Activated CD4-positive, alpha-beta T cell treated with anti-CD3 and anti-CD28 coated beads, Interleukin-2, Interleukin-4, amounts not matched to agents 100 ng/mL and 50 ng/mL, durations not matched to agents 16 hours and 8 hours (primary cell): Measurements from ENCODE around the gene CXCR2.
"Not testable (repeated sequence)": the region's sequence is repeated elsewhere in the genome, so short reads cannot be mapped to it uniquely, and the experiment has no call there.

Source experiments
- DNase-seq: peaks from one replicate; pipeline ENCODE4 v3.0.0-alpha.2; 2020; ENCODE audit warnings: low spot score

Gene CXCR2

DNA sequence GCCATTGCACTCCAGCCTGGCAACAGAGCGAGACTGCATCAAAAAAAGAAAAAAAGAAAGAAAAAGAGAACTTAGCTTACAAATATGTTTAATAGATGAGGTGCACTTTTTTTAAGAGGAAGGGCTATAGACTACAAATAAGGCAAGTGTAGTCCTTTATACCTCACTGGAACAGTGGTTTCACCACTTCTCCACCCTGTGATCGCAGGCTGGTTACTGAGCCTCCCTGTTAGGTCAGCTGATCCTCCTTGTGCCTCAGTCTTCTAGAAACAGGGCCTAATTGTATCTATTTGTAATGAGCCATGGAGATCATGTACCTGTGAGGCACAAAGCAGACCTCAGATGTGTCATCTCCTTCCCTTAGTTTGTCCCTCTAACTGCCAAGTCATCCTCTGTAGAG, 4.5 kb downstream of the CXCR2 start:
- no peak for DNase-seq

DNA sequence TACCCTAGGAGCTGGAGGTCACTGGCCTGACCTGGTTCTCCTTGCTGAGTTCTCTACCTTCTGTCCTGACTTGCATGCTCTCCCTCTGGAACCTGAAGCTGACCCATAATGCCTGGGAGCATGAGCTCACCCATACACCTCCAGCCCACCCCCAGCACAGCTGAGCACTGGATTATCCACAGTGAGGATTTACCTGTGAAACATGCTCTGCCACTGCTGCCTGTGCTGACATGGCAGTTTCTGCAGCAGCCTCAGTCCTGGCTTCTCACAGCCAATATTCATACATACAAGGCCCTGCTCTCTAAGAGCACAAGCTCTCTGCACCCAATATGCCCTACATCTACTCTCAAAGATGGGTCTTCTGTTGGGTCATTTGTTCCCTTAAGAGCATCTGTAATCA, 5.0 kb downstream of the CXCR2 start:
- DNase-seq, result no peak

DNA sequence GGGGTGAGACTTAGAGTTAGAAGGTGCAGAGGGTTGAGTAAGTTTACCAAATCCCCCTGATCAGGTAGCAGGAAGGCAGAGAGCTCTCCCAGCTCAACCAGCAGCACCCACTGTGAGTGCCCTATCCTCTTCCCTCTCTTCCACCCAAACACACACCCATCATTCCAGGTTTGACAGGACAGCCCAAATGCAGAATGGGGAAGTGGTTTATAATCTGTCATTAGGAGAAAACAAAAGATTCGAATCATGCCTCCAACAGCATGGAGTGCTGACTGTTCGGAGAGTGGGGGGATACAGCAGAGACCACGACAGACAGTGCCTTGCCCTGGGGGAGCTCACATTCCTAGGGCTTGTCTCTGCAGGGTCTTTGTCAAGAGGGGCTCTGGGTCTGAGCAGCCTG, 11.7 kb downstream of the CXCR2 start:
- no peak for DNase-seq

DNA sequence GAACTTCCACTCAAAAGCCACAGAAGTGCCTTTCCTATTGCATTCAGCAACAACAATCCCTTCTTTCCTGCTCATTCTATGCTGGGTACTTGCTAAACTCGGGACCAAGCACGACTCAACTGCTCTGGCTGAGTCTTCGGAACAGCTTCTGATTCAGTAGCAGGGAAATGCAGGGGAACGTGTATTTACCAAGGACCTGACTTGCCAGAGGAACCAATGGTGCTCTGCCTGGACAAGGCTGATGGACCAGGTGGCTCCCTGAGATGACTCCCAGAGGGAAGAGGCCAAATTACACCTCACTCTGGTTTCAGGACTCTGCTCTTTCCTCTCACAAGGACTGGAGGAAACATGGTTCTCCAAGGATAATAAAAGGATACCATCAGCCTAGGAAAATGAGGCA, 12.2 kb downstream of the CXCR2 start:
- DNase-seq, result no peak

DNA sequence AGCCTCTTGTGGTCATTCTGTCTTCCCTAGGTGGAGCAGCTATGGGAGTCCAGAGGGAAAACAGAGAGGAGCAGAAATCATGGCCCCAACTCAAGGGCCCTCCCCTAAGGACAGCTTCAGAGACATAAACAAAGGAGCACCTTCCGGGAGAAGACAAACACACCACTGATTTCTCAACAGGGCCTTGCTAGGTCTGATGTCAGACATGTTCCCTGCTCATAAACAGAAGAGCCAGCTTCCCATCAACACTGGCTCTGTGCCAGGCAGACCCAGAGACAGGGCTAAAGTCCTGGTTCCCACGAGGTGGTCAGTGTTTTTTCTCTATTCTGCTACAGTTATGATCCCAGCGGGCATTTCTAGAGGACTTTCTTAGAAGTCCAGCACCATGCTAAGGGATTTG, 19.3 kb downstream of the CXCR2 start:
- no peak for DNase-seq

DNA sequence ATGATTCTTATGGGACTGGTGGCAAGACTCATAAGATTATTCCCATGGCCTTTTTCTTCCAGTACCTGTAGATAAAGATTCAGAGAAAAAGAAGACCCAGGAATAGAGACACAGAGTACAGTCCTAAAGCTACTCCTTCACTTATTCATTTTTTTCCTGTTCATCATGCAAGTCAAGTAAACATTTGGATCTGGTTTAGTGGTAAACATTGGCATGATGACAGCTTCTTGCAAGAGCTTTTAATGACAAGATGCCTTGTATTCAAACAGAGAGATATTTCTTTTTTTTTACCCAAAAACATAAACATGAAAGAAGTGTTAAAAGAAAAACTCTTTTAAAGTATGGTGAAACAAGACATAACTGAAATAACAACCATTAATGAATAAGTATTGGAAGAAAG, 20.2 kb downstream of the CXCR2 start:
- DNase-seq, result no peak

DNA sequence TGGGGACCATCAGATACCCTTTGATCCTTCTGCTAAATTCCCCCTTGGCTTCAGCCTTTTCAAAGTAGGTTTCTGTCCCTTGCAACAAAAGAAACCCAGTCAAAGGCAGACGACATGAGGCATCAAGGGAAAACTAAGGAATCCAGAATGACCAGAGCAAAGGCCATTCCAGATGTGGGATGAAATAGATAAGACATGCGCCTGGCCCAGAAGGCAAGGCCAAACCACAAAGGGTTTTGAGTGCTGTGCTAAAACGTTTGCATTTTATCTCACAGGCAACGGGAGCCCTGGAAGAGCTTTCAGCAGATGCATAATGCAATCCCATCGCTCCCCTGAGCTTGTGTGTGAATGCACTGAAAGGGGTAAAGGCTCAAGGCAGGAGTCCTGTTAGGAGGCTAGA, 23.3 kb downstream of the CXCR2 start:
- no peak for DNase-seq

DNA sequence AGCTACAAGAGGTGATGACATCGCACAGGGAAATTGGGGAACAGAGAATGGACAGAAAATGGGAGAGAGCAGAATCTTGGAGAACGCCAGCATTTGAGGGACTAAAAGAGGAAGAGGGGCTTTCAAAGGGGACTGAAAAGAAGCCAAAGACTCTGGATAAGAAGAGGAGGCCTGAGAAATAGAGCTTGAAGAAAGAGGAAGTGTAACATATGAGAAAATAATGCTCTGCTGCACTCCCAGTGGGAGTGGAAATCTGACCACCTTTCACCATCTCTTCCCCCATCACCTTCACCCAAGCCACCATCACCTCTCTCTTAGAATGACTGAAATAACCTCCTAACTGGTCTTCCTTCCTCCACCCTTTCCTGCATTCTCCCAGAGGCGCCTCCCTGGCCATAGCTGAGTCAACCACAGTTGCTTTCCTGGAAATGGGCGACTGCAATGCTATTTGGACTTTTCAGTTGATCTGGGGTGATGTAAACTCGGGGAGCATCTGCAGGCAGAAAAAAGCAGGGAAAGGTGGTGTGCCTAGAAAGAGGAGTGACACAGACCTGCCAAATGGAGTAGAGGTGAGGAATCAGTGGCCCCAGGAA, 24.1 kb downstream of the CXCR2 start:
- no peak for DNase-seq

DNA sequence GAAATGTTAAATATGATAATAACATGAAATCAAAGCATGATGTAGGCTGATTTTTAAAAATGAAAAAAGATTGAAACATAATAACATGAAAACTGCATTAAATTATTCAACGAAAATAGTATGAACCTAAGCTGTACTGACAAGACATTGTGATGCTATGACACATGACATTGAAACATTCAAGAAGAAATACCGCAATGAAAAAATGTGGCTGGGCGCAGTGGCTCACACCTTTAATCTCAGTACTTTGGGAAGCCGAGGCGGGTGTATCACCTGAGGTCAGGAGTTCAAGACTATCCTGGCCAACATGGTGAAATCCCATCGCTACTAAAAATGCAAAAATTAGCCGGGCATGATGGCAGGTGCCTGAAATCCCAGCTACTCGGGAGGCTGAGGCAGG, 26.3 kb downstream of the CXCR2 start:
- DNase-seq, result no peak

DNA sequence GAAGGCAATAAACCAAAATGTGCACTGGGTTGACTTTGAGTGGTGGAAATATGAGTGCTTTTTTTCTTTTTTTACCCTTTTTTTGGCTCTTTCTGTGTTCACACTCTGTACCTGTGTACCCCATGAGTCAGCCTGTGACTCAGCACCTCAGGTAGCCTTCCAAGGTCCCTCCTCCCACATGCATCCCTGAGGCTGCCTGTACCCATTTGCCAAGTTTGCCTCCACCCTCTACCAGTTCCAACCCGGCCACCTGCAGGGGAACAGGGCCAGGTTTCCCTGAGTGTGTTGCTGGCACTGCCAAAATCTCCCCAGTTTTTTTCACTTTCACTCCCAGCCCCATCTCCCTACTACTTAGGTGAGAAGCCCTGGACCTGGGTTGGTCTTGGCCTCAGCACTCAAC, 26.9 kb downstream of the CXCR2 start:
- DNase-seq, result no peak

DNA sequence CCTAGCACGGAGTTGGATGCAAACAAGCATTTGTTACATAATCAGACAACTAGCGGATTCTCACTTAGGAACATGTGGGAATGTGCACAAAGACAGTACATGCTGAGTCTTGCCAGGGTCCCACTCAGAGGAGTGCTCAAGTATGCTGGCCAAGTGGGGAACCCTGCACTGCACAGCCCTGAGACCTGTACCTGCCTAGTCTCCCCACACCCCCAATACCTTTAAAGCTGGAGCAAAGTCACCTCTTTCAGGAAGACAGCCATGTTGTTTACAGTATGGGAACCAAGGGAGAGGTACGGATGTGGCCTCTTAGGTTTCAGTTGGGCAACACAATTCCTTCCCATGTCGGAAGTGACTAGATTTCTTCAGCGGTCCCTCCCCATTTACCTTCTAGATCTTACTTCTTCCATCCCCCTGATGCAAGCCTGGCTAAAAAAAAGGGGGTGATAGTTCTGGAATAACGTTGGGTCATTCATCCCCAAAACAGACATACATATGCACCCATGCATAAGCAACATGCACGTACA, 30.2 kb downstream of the CXCR2 start:
- no peak for DNase-seq

DNA sequence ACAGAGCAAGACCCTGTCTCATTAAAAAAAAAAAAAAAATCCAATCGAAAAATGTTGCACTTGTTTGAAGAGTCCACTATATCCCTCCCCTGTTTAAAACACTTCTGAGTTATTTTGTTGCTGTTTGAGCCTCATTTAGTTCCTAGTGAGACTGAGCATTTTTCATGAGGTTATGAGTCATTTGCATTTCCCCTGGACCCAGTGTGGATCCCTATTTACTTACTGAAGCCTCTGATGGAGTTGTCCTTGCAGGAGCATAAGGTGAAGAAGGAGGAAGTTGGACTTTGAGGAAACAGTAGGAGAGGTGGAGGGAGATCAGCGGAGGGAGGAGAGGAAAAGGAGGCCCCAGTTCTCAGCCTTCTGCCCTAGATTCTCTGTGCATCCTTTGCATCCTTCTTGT, 35.8 kb downstream of the CXCR2 start:
- no peak for DNase-seq

DNA sequence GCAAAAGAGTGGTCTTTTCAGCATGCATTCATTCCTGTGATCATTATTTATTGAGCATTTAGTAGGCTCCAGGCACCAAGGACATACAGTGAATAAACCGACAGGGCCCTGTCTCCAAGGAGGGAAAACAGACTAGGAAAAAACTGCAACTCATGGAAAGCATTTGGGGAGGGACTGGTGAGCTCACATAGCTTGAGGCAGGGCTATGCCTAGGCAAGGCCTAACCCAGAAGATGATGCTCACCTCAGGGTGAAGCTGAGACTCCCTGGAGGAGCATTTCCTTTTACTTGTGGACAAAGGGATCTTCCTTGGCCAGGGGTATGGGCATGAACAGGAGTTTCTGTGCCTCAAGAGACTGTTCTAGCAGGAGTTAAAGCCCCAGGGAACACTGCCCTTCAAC, 37.0 kb downstream of the CXCR2 start:
- DNase-seq, result no peak

DNA sequence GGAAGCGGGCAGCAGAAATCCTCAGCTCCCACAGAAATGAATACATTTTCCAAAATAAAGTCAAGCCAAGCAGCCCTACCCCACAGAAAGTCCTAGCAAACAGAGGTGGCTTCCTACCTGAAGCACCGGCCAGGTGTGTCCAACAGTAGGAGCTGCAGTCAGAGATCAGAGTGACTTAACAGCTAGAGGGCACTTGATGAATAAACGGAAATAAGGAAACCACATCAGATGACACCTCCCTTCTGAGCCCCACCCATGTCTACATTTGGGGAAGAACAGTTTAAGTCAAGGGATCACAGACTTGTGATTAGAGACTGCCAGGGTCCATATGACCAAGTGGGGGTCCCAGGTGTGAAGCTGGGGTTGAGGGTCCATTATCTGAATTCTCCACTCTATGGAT, 41.0 kb downstream of the CXCR2 start, which contains the start of gene CXCR1:
Gene CXCR1, minus strand, starts transcription at position 172 of the 400 bp plus-strand sequence. CDS start 1,751 bp downstream, outside the sequence.
- peak; percentile 21 for DNase-seq

DNA sequence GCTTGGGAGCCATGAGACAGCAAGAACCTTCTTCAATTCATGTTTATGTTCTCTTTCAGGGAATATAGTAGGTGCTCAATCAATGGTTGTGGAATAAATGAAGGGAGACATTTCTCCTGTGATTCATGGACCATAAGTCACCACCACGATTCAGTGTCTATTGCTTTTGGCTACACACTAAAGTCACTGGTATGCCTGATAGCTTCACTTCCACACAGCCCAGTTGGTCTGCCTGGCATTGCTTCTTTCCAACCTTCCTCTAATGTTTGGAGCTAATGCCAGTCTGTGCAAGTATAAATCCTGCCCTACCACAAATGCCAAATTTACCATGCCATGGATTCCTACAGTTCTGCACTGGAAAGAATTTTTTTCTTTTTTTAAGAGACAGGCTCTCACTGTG, 42.2 kb downstream of the CXCR2 start:
- no peak for DNase-seq

DNA sequence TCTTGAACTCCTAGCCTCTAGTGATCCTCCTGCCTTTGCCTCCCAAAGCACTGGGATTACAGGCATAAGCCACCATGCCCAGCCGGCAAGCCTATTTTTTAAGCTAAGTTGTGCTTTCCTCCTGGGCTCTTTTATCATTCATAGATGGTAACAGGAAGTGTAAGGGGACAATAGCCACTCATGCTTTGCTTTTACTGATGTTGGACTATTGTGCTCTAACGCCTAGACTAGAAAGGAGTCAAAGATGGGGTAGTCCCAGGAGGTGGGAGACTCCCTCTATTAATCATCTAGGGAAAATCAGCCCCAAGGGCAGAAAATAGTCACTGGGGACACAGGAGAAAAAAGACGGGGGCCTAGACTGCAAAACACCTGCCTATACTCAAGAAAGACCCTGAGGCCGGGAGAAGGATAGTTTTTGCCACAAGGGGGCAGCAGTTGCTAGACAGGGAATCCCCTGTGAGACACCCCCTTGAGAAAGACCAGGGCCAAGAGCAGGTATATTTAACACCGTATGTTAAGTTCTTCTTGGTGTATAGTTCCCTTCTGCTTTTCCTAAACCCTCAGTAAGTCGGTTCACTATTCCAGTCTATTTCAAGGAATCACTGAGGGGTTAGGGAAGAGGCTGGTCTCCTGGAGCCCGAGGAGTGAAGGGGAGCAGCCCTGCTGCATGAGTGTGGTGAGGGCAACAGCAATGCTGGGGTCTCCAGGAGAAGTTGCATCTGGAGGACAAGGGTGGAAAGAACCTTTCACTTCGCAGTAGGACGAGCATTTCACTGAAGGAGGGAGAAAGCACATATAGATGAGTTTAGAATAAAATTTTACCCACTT, 43.0 kb downstream of the CXCR2 start:
- peak; percentile 65 for DNase-seq

DNA sequence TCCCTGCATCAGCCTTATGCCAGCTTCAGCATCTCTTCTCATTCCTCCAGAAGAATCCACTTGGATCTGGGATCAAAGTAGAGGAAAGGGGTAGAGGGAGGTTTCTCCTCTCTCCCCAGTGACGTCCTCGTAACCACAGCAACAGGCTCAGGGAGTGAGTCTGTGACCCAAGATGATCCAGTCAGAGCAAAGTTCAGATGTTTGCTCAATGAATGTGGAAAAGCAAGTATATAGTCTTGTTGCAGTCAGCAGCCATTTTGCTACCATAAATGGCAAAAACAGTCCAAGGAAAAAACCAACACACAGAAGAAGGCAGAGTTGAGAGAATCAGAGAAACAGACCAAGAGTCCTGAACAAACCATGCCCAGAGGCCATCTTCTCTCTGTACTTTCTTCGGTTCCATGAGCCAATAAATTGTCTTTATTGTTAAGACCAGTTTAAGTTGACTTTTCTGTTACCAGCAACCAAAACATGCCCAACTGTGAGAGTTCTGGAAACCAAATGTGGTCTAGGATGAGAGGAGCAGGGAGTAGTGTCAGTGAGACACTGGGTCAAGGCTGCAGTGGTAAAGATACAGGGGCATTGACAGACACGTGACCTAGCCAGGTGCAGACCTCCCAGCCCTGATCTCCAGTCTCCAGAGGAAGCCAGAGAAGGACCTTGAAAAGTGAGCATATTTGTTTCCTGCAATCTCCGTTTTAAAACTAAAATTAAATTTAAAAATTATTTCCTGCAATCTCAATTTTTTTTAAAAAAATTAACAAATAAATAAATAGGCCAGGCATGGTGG, 44.1 kb downstream of the CXCR2 start:
- DNase-seq, result no peak

DNA sequence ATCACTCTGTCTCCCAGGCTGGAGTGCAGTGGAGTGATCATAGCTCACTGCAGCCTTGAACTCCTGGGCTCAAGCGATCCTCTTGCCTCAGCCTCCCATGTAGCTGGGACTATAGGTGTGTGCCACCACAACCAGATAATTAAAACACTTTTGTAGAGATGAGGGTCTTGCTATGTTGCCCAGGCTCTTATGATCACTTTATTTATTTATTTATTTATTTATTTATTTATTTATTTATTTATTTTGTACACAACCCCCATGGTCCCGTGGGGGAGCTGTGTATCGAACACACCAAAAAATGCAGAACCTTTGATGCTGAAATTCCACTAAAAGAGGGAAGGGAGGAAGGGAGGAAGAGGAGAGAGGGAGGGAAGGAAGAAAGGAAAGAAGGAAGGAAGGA, 45.9 kb downstream of the CXCR2 start:
- not testable (repeated sequence) for DNase-seq

DNA sequence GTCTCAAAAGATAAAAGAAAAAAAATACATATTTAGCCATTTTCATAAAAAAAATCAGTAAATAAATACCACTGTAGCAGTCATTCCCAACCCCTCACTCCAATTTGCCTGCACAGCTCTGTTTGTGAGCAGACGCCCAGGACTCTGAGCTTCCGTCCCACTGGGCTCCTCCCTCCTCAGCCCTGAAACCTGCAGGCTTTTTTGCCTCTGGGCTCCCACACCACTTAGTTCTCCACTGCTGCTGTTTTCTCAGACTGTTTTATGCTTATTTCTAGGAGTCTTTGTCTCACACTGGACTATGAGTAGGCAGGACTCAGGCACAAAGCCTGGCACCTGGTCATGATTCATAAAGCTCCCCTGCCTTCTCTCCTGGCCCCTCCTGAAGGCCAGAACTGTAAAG, 47.0 kb downstream of the CXCR2 start:
- DNase-seq, result no peak

DNA sequence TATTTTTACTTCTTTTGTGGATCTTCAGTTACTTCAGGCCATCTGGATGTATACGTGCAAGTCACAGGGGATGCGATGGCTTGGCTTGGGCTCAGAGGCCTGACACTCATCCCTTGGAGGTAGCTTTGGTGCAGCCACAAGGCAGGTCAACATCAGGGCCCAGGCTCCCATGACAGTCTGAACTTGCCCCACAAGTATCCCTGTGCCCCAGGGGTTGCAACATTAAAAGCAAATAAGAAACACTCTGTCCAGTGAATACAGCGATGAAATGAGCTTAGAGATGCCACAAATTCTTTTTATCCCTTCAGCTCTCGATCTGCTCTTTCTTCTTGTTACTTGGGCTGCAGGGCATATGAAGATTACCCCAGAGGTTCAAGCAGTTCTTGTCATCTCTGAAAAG, 54.0 kb downstream of the CXCR2 start:
- DNase-seq, result no peak

DNA sequence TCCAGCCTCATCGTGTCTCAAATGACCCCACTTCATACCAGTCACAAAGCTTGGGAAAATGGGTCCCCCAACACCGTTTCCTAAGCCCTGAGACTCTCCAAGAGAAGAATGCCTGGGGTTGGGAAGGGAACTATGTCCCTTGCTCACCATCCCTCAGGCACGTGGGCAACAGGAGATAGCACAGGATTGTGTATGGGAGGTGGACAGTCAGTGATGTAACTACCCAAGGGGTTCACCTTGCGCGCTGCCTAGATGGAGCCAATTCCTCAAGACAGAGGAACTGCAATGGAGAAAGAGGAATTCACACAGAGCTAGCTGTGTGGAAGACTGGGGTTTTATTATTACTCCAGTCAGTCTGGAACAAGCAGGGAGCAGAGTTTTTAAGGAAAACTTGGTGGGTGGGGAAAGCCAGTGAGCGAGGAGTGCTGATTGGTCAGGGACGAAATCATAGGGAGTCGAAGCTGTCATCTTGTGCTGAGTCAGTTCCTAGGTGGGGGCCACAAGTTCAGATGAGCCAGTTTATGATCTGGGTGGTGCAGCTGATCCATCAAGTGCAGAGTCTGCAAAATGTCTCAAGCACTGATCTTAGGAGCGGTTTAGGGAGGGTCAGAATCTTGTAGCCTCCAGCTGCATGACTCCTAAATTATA, 54.8 kb downstream of the CXCR2 start:
- no peak for DNase-seq

DNA sequence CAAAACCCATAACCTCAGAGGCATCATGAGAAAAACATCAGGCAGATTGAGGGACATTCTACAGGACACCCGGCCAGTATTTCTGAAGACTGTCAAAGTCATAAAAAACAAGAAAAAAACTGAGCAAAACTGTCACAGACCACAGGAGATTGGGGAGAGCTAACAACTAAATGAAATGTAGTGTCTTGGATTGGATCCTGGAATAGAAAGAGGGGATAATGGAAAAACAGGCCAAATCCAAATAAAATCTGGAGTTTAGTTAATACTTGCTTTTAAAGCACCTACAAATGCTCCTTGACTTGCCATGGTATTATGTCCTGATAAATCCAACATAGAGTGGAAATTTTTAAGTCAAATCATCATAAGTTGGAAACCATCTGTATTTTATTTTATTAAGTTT, 58.5 kb downstream of the CXCR2 start:
- no peak for DNase-seq
